WI38 (cell line): ENCODE measurements around the gene PDE8A.

Experiments
- H3K4me3 ChIP-seq: 2 replicates; pipeline ENCODE4 v1.5.1; 2011; ENCODE audit warnings: low read depth, mild to moderate bottlenecking, control low read depth, low read length
- TF ChIP-seq, protein P1 (sequence below): IDR thresholded peaks from 2 replicates; pipeline ENCODE4 v1.5.1; 2012; ENCODE audit warnings: low read depth, mild to moderate bottlenecking, control low read depth, low read length

Gene PDE8A

DNA sequence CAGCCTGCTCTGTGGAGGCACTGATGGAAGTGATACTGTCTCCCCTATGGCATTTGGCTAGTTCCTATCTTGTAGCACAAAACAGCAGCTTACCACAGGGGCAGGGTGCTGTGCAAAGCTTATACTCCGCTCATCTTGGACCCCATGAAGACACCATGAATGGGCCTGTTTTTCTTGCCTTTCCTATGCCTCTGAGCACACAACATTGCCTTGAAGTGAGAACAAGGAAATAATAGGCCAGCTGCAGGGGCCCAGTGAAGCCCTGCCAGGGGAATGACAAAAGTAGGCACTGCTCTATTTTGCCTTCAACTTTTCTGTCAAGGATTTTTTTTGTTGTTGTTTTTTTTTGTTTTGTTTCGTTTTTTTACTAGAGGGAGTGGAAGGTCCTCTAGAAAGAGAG lies 110.3 kb downstream of the PDE8A start:
- no peak overlapping the region for H3K4me3 ChIP-seq
- TF ChIP-seq, protein P1, sequence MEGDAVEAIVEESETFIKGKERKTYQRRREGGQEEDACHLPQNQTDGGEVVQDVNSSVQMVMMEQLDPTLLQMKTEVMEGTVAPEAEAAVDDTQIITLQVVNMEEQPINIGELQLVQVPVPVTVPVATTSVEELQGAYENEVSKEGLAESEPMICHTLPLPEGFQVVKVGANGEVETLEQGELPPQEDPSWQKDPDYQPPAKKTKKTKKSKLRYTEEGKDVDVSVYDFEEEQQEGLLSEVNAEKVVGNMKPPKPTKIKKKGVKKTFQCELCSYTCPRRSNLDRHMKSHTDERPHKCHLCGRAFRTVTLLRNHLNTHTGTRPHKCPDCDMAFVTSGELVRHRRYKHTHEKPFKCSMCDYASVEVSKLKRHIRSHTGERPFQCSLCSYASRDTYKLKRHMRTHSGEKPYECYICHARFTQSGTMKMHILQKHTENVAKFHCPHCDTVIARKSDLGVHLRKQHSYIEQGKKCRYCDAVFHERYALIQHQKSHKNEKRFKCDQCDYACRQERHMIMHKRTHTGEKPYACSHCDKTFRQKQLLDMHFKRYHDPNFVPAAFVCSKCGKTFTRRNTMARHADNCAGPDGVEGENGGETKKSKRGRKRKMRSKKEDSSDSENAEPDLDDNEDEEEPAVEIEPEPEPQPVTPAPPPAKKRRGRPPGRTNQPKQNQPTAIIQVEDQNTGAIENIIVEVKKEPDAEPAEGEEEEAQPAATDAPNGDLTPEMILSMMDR = no peak

DNA sequence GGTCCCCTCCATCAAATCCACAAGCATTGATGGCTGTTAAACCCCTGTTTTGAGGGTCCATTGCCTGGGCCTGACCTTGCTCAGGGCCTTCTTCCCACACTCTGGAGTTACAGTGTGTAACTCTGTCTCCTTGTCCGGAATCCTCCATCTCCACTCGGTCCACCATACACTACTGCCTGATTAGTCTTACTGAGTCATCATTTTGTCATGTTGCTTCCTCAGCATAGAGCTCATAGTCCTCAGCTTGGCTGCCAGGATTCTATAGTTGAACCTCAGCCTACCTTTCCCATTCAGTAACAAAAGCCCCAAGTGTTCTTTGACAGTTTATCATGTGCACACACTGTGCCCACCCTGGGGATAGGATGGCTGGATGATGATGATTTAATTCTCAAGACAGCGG lies 113.0 kb downstream of the PDE8A start:
- no peak overlapping the region for H3K4me3 ChIP-seq
- TF ChIP-seq, protein P1 = no peak

DNA sequence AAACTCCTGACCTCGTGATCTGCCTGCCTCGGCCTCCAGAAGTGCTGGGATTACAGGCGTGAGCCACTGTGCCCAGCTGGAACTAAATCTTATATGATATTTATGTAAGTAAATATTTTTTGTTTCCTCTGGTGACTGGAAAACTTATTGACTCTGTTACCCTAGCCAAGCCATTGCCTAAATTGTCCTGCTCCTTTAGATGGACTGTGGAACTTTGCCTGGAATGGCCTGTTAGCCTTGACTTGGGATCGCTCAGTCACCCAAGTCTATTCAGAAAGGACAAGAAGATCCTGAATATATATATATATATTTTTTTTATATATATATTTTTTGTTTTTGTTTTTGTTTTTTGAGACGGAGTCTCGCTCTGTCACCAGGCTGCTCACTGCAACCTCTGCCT lies 113.9 kb downstream of the PDE8A start:
- TF ChIP-seq, protein P1 = no peak
- H3K4me3 ChIP-seq = no peak overlapping the region

DNA sequence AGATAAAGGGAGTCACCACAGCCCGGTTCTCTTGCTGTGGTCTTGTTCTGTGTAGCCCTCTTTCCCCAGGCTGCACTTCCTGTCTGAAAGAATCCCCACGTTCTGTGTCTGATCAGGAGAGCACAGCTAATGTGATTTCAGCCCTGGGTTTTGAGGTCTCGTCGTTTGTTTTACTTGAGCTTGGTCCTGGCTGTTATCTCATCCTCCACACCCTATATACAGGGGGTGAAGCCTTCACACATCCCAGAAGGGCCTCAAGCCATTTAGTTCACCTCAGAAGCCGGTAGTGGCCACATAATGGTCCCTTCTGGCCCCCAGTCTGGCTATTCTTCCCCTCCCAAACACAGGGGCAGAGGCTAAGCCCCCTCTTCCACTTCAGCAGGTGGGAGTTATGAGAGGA lies 115.6 kb downstream of the PDE8A start:
- TF ChIP-seq, protein P1 = no peak
- no peak overlapping the region for H3K4me3 ChIP-seq

DNA sequence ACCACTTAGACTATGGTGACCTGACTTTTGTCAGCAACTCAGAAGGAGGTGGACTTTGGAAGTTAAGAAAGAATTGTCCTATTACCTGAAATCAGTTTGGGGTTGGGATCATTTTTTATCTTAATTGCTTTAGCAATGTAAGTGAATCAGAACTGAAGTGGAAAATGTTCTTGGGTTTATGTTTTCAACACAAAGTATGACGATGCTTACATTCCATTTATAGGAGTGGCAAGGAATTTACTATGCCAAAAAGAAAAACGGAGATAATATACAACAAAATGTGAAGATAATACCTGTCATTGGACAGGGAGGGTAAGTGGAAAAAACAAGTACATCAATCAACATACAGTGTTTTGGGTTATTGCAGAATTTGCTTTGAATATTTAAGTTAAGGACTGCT lies 116.1 kb downstream of the PDE8A start:
- no peak overlapping the region for H3K4me3 ChIP-seq
- TF ChIP-seq, protein P1 = no peak

DNA sequence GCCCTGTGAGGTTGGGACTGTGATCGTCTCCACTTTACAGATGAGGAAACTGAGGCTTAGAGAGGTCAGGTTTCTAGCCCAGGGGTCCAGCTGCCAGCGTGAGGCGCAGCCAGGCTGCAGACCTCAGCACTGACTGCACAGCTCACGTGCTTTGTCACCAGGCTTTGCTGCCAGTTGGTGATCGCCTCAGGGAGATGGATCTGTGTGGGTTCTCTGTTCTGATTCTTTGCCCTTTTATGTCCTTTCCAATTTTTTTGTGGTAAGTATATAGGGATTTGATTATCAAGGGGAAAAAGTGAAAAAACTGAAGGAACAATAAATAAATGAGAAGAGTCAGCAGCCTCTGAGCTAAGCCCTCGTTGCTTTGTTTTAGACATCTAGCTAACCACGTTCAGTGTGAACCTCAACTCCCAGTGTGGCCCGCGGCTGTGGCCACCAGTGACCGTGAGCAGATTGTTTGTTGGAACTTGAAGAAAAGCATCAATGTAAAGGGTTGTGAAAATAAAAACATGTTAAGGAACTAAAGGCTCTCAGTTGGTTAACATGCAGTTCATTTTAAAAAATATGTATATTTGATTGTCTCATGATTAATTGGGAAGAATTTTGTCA lies 117.6 kb downstream of the PDE8A start:
- no peak overlapping the region for H3K4me3 ChIP-seq
- TF ChIP-seq, protein P1 = no peak

DNA sequence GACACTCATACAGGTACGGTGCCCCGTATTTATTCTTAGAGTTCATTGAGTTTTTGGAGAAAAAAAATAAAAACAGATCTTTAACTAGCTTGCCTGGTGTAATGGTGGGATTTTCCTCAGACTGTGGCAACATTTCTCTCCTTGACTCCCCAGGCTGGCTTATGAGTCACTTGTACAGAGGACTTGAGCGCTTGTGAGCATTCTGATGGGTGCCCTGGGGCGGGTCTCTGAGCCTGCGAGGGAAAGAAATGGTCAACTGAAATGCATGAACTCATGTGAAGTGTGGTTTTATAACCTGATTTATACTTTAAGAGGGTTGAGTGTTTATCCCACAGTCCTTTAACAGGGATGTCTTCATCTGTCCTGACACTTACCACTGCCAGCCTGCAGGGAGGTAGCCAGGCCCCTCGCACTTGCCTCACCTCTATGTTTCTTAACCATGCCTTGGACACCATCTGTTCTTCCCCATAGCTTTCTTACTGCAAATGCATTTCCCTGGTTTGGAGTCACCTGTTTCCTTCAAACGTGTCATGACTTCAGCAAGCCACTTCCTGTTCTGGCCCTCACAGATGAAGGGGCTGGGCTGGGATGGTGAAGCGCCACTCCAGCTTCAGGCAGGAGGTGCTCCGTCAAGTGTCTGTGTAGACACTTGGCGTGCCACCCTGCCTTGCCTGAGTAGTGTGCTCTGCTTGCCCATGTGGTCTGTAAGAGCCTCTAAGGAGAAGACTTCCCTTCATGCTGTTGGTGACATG lies 118.7 kb downstream of the PDE8A start:
- TF ChIP-seq, protein P1 = no peak
- no peak overlapping the region for H3K4me3 ChIP-seq
